ENCODE data around the gene SLC38A10.

DNA sequence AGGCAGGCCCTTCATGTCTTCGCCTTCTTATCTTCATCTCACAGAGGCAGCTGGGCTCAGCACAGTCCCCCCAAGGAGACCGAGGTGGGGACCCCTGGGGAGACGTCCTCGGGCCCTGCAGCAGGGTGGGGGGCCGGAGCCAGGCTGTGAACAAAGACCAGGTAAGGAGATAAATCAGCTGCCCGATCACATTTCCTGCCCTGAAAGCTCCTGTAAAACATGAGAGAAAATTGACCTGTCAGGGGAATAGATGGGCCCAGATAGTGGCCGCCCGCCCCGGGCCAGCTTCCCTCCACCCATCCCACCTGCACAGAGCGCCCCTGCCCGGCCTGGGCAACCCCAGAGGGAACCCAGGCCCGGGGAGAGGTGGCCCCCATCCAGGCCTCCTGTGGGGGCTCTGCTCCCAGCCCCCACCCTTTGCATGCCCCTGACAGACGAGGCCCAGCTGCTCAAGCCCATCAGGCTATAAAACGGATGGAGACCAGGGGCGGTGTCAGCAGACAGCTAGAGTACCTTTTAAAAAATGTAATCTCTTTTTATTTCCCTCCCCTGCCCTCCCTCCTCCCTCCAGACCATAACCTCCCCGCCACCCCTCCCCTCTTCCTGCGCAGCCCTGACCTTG lies 18.8 kb upstream of the SLC38A10 start:
- TF ChIP-seq, protein P1, sequence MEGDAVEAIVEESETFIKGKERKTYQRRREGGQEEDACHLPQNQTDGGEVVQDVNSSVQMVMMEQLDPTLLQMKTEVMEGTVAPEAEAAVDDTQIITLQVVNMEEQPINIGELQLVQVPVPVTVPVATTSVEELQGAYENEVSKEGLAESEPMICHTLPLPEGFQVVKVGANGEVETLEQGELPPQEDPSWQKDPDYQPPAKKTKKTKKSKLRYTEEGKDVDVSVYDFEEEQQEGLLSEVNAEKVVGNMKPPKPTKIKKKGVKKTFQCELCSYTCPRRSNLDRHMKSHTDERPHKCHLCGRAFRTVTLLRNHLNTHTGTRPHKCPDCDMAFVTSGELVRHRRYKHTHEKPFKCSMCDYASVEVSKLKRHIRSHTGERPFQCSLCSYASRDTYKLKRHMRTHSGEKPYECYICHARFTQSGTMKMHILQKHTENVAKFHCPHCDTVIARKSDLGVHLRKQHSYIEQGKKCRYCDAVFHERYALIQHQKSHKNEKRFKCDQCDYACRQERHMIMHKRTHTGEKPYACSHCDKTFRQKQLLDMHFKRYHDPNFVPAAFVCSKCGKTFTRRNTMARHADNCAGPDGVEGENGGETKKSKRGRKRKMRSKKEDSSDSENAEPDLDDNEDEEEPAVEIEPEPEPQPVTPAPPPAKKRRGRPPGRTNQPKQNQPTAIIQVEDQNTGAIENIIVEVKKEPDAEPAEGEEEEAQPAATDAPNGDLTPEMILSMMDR (IDR thresholded peaks at IDR 0.05) = no peak
- no peak for TF ChIP-seq EP300 (IDR thresholded peaks at IDR 0.05)
